Neuronal stem cell (in vitro differentiated cells): ENCODE measurements around the gene ARHGAP28.

Experiments
- DNase-seq: peaks from one replicate; pipeline ENCODE4 v3.0.0-alpha.2; 2013; ENCODE audit warnings: low spot score
- H2AFZ ChIP-seq: one replicate; pipeline ENCODE4 v1.6.1; 2013; ENCODE audit warnings: mild to moderate bottlenecking, low read length, inconsistent platforms
- H2AK5ac ChIP-seq: 2 replicates; pipeline ENCODE4 v1.6.1; 2013; ENCODE audit warnings: low read depth, mild to moderate bottlenecking, inconsistent platforms, low read length, moderate library complexity, mixed read lengths
- H2BK120ac ChIP-seq: 2 replicates; pipeline ENCODE4 v1.6.1; 2013; ENCODE audit warnings: low read depth, mild to moderate bottlenecking, inconsistent platforms, low read length, moderate library complexity, mixed read lengths
- H2BK12ac ChIP-seq: one replicate; pipeline ENCODE4 v1.6.1; 2013; ENCODE audit warnings: low read length, inconsistent platforms
- H2BK15ac ChIP-seq: 2 replicates; pipeline ENCODE4 v1.6.1; 2013; ENCODE audit warnings: mild to moderate bottlenecking, low read length, inconsistent platforms, mixed read lengths
- H2BK5ac ChIP-seq: one replicate; pipeline ENCODE4 v1.6.1; 2013; ENCODE audit warnings: inconsistent platforms, mild to moderate bottlenecking, low read length, moderate library complexity
- H3K14ac ChIP-seq: one replicate; pipeline ENCODE4 v1.6.1; 2013; ENCODE audit warnings: low read length, inconsistent platforms
- H3K18ac ChIP-seq: 2 replicates; pipeline ENCODE4 v1.6.1; 2013; ENCODE audit warnings: low read length, inconsistent platforms
- H3K23ac ChIP-seq: 2 replicates; pipeline ENCODE4 v1.6.1; 2013; ENCODE audit warnings: low read depth, mild to moderate bottlenecking, mixed read lengths, low read length, inconsistent platforms; ENCODE audit not compliant: poor library complexity
- H3K27ac ChIP-seq: replicated peaks from 3 replicates; pipeline ENCODE4 v1.5.1; 2013; ENCODE audit warnings: low read length, inconsistent platforms
- H3K27me3 ChIP-seq, 3 experiments: 2 replicates each; pipeline ENCODE4 v1.6.1; 2013; ENCODE audit warnings: low read length in 3 of 3, mild to moderate bottlenecking in 2 of 3, inconsistent platforms in 1 of 3, low read depth in 1 of 3, mixed read lengths in 1 of 3, moderate library complexity in 1 of 3; ENCODE audit not compliant: control insufficient read depth in 3 of 3, insufficient read depth in 3 of 3
- H3K36me3 ChIP-seq, 2 donors: replicated peaks in 1 of 2; 2 replicates each; pipeline ENCODE4 v1.6.1; 2013; ENCODE audit warnings: low read length in 2 of 2; ENCODE audit not compliant: control insufficient read depth in 2 of 2, insufficient read depth in 2 of 2
- H3K4ac ChIP-seq: 2 replicates; pipeline ENCODE4 v1.6.1; 2013; ENCODE audit warnings: inconsistent platforms, mild to moderate bottlenecking, low read length, moderate library complexity
- H3K4me1 ChIP-seq, 2 donors: 1 replicate in 1 of 2; 2 replicates in 1 of 2; pipeline ENCODE4 v1.6.1; 2013; ENCODE audit warnings: low read length in 2 of 2, low read depth in 1 of 2; ENCODE audit not compliant: control insufficient read depth in 2 of 2, insufficient read depth in 1 of 2
- H3K4me2 ChIP-seq: one replicate; pipeline ENCODE4 v1.6.1; 2013; ENCODE audit warnings: mild to moderate bottlenecking, low read length, inconsistent platforms; ENCODE audit not compliant: insufficient read depth, poor library complexity, severe bottlenecking
- H3K4me3 ChIP-seq, 2 donors: 2 replicates each; pipeline ENCODE4 v1.5.1; 2013; ENCODE audit warnings: low read length in 2 of 2, mild to moderate bottlenecking in 2 of 2, inconsistent platforms in 1 of 2, moderate library complexity in 1 of 2
- H3K79me1 ChIP-seq: one replicate; pipeline ENCODE4 v1.6.1; 2013; ENCODE audit warnings: low read depth, mild to moderate bottlenecking, inconsistent platforms, low read length, moderate library complexity
- H3K9ac ChIP-seq: one replicate; pipeline ENCODE4 v1.6.1; 2013; ENCODE audit warnings: mild to moderate bottlenecking, low read depth, low read length, inconsistent platforms; ENCODE audit not compliant: poor library complexity
- H3K9me3 ChIP-seq, 2 donors: replicated peaks in 1 of 2; 2 replicates each; pipeline versions ENCODE3 to v1.6.1; 2013; ENCODE audit warnings: low read length in 2 of 2, mild to moderate bottlenecking in 2 of 2, inconsistent platforms in 1 of 2, low read depth in 1 of 2, mixed read lengths in 1 of 2, moderate library complexity in 1 of 2; ENCODE audit not compliant: control insufficient read depth in 2 of 2, insufficient read depth in 1 of 2
- H4K8ac ChIP-seq: one replicate; pipeline ENCODE4 v1.6.1; 2013; ENCODE audit warnings: low read depth, mild to moderate bottlenecking, inconsistent platforms, low read length, moderate library complexity
- H4K91ac ChIP-seq: one replicate; pipeline ENCODE4 v1.6.1; 2013; ENCODE audit warnings: low read length, low read depth, mild to moderate bottlenecking, inconsistent platforms; ENCODE audit not compliant: poor library complexity
- WGBS, 2 donors: extraction: QIAGEN DNeasy Blood & Tissue Kit; methylation state at CpG; one replicate each; pipeline ENCODE4 v1.1.7; 2013; ENCODE audit warnings: missing lambda C conversion rate in 2 of 2, mixed read lengths in 1 of 2; ENCODE audit not compliant: insufficient read length in 2 of 2, insufficient replicate concordance in 1 of 2; ENCODE audit errors: extremely low coverage in 2 of 2; 5-methylcytosine and 5-hydroxymethylcytosine counted together

Gene ARHGAP28

GRCh38 chr18:6781796-6782195, 52.3 kb downstream of the ARHGAP28 start:
- Histone ChIP-seq H2BK120ac (no peak overlapping the region), H3K79me1 (no peaks in the 10 kb centered on the region), H2BK15ac (no peak overlapping the region), H2BK12ac (no peak overlapping the region), H3K27me3 (no peaks in the 10 kb centered on the region), H3K4me3 (no peak overlapping the region), H3K4me2 (no peak overlapping the region), H3K27ac (no peak overlapping the region), H3K4ac (no peak overlapping the region), H2AFZ (peak overlapping the region; percentile 81), H3K9me3 (no peaks in the 10 kb centered on the region), H3K18ac (peak overlapping the region; percentile 18), H3K4me1 (peaks cover 9 to 10% of the 10 kb centered on the region in 2 donors), H4K91ac (no peak overlapping the region), H3K36me3 (no peaks in the 10 kb centered on the region), H2AK5ac (no peak overlapping the region), H4K8ac (no peak overlapping the region), H2BK5ac (no peak overlapping the region), H3K14ac (no peak overlapping the region), H3K23ac (no peak overlapping the region), H3K9ac (no peak overlapping the region)
- no peak for DNase-seq

- Histone ChIP-seq H2AK5ac (no peak overlapping the region), H2BK12ac (no peak overlapping the region), H3K27me3 (no peaks in the 10 kb centered on the region), H3K4ac (no peak overlapping the region), H3K4me2 (no peak overlapping the region), H3K23ac (no peak overlapping the region), H3K4me3 (no peak overlapping the region), H3K18ac (no peak overlapping the region), H3K9me3 (peaks cover 0 to under 1% of the 10 kb centered on the region in 2 donors), H2AFZ (no peak overlapping the region), H3K36me3 (no peaks in the 10 kb centered on the region), H2BK120ac (no peak overlapping the region), H3K4me1 (peaks cover 9 to 10% of the 10 kb centered on the region in 2 donors), H3K9ac (no peak overlapping the region), H4K91ac (no peak overlapping the region), H2BK15ac (no peak overlapping the region), H3K14ac (no peak overlapping the region), H3K79me1 (no peaks in the 10 kb centered on the region), H3K27ac (no peak overlapping the region), H2BK5ac (no peak overlapping the region), H4K8ac (no peak overlapping the region)
- WGBS, 2 donors, result no CpG with 5 or more reads among the region's 1 CpG
- DNase-seq, result no peak
These were observed 53.3 kb downstream of the ARHGAP28 start for GRCh38 chr18:6782861-6783260.

GRCh38 chr18:6784046-6784445, 54.5 kb downstream of the ARHGAP28 start:
- Histone ChIP-seq H3K18ac (no peak overlapping the region), H3K23ac (no peak overlapping the region), H2BK15ac (no peak overlapping the region), H3K14ac (no peak overlapping the region), H3K4me1 (peaks cover 9 to 10% of the 10 kb centered on the region in 2 donors), H2AK5ac (no peak overlapping the region), H2AFZ (no peak overlapping the region), H3K9ac (no peak overlapping the region), H3K27ac (no peak overlapping the region), H3K4me3 (no peak overlapping the region), H2BK5ac (no peak overlapping the region), H4K8ac (no peak overlapping the region), H3K4ac (no peak overlapping the region), H3K36me3 (no peaks in the 10 kb centered on the region), H3K9me3 (peaks cover 0 to 7% of the 10 kb centered on the region in 2 donors), H3K4me2 (no peak overlapping the region), H4K91ac (no peak overlapping the region), H2BK12ac (no peak overlapping the region), H2BK120ac (no peak overlapping the region), H3K79me1 (no peaks in the 10 kb centered on the region), H3K27me3 (no peaks in the 10 kb centered on the region)
- no CpG with 5 or more reads among the region's 6 CpGs for WGBS, 2 donors
- no peak for DNase-seq

GRCh38 chr18:6785001-6785400, 55.5 kb downstream of the ARHGAP28 start:
- Histone ChIP-seq H3K4me1 (peaks cover 9 to 10% of the 10 kb centered on the region in 2 donors), H3K4ac (no peak overlapping the region), H3K23ac (no peak overlapping the region), H2BK15ac (no peak overlapping the region), H3K4me2 (no peak overlapping the region), H3K14ac (no peak overlapping the region), H3K27ac (no peak overlapping the region), H2BK12ac (no peak overlapping the region), H2BK5ac (no peak overlapping the region), H3K4me3 (no peak overlapping the region), H4K91ac (no peak overlapping the region), H3K9ac (no peak overlapping the region), H3K18ac (no peak overlapping the region), H4K8ac (no peak overlapping the region), H3K27me3 (no peaks in the 10 kb centered on the region), H2AFZ (no peak overlapping the region), H2BK120ac (no peak overlapping the region), H3K36me3 (no peaks in the 10 kb centered on the region), H3K9me3 (peaks cover 0 to 7% of the 10 kb centered on the region in 2 donors), H2AK5ac (no peak overlapping the region), H3K79me1 (no peaks in the 10 kb centered on the region)
- DNase-seq, result no peak
- WGBS, 2 donors, result no CpG with 5 or more reads among the region's 2 CpGs
